ENCODE measurements around the gene INHA. TPM values are rescaled to one million over a fixed set of nuclear protein-coding genes. Genes with fewer than 3 reads are reported as not detected.
A peak's percentile ranks its signal among the peaks of the same experiment; 100 is the strongest.

The INHA gene, protein sequence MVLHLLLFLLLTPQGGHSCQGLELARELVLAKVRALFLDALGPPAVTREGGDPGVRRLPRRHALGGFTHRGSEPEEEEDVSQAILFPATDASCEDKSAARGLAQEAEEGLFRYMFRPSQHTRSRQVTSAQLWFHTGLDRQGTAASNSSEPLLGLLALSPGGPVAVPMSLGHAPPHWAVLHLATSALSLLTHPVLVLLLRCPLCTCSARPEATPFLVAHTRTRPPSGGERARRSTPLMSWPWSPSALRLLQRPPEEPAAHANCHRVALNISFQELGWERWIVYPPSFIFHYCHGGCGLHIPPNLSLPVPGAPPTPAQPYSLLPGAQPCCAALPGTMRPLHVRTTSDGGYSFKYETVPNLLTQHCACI
- not detected for total RNA-seq (ENCODE audit: unreplicated experiment)
- long read RNA-seq, partial matches to known transcripts = 0 of 1 reads
- long read RNA-seq, other reads (novel, unspliced or antisense) = 1 of 1 reads

DNA sequence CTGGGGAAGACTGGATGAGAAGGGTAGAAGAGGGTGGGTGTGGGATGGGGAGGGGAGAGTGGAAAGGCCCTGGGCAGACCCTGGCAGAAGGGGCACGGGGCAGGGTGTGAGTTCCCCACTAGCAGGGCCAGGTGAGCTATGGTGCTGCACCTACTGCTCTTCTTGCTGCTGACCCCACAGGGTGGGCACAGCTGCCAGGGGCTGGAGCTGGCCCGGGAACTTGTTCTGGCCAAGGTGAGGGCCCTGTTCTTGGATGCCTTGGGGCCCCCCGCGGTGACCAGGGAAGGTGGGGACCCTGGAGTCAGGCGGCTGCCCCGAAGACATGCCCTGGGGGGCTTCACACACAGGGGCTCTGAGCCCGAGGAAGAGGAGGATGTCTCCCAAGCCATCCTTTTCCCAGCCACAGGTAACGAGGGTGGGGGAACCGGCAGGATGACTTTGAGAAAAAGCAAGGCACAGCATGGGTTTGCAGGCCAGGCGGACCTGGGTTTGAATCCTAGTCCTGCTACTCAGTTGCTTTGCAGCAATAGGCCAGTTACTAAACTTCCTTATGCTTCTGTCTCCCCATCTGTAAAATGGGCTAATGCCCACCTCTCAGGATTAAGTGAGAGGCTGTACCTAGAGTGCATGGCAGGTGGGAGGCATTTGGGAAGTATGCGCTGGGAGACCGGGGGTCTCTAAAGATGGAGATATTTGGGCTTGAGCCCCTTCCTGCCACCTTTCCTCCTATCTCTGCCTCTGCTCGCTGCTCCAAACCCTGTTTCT lies at the start of gene INHA:
INHA (plus strand) TSS at position 74 of the 765 bp plus-strand sequence; CDS start at position 139, 65 bp downstream.
- H3K4me3 Mint-ChIP-seq (ENCODE audit: unreplicated experiment) = peak within 1 kb of the TSS; percentile 72
- TF ChIP-seq, protein P1, sequence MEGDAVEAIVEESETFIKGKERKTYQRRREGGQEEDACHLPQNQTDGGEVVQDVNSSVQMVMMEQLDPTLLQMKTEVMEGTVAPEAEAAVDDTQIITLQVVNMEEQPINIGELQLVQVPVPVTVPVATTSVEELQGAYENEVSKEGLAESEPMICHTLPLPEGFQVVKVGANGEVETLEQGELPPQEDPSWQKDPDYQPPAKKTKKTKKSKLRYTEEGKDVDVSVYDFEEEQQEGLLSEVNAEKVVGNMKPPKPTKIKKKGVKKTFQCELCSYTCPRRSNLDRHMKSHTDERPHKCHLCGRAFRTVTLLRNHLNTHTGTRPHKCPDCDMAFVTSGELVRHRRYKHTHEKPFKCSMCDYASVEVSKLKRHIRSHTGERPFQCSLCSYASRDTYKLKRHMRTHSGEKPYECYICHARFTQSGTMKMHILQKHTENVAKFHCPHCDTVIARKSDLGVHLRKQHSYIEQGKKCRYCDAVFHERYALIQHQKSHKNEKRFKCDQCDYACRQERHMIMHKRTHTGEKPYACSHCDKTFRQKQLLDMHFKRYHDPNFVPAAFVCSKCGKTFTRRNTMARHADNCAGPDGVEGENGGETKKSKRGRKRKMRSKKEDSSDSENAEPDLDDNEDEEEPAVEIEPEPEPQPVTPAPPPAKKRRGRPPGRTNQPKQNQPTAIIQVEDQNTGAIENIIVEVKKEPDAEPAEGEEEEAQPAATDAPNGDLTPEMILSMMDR (IDR thresholded peaks at IDR 0.05; ENCODE audit: partially characterized antibody, unreplicated experiment) = no peak
- no peaks in the 10 kb centered on the region for H3K36me3 Mint-ChIP-seq (ENCODE audit: unreplicated experiment)
- H3K27ac Mint-ChIP-seq (ENCODE audit: unreplicated experiment) = peak within 1 kb of the TSS; percentile 69
- no peak for DNase-seq
- peaks cover 22% of the 10 kb centered on the region for H3K4me1 Mint-ChIP-seq (ENCODE audit: low read depth, unreplicated experiment)
- peaks cover 14% of the 10 kb centered on the region for H3K27me3 Mint-ChIP-seq (ENCODE audit: unreplicated experiment)
- peaks cover 16% of the 10 kb centered on the region for H3K9me3 Mint-ChIP-seq (ENCODE audit: unreplicated experiment)

DNA sequence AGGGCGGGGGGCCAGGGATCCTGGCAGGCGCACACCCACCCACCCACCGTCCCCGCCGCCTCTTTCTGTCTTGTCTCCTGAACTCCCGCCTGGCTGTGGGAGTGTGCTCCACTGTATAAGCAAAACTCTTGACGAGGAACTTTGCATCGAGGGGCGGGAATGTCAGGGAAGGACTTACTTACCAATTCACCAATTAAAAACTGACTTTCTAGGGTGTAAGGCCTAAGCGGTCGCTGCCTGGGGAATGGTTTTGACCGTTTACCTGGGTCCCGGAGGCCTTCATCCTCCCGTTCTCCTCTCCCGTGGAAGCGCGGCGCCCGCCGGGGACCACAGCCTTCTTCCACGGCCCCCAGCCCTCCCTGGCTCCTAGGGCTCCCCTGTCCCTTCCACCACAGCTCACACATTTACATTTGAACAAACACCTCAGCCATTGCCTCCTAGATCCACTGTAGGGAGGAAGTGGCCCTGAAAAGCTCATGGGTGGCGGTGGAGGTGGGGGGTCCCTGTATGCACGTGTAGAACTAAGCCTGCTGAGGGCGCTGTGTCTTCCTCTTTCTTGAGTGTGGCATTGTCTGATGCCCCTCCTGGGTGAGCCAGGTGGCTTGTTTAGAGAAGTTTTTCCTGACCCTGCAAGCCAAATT lies 49.0 kb upstream of the INHA start:
- H3K9me3 Mint-ChIP-seq (ENCODE audit: unreplicated experiment) = peaks cover 5% of the 10 kb centered on the region
- H3K4me1 Mint-ChIP-seq (ENCODE audit: low read depth, unreplicated experiment) = peaks cover 46% of the 10 kb centered on the region
- TF ChIP-seq, protein P1 (IDR thresholded peaks at IDR 0.05; ENCODE audit: partially characterized antibody, unreplicated experiment) = peak; percentile 19
- H3K27ac Mint-ChIP-seq (ENCODE audit: unreplicated experiment) = no peak overlapping the region
- peaks cover 10% of the 10 kb centered on the region for H3K27me3 Mint-ChIP-seq (ENCODE audit: unreplicated experiment)
- H3K36me3 Mint-ChIP-seq (ENCODE audit: unreplicated experiment) = no peaks in the 10 kb centered on the region
- no peak for DNase-seq
- peak overlapping the region; percentile 30 for H3K4me3 Mint-ChIP-seq (ENCODE audit: unreplicated experiment)

DNA sequence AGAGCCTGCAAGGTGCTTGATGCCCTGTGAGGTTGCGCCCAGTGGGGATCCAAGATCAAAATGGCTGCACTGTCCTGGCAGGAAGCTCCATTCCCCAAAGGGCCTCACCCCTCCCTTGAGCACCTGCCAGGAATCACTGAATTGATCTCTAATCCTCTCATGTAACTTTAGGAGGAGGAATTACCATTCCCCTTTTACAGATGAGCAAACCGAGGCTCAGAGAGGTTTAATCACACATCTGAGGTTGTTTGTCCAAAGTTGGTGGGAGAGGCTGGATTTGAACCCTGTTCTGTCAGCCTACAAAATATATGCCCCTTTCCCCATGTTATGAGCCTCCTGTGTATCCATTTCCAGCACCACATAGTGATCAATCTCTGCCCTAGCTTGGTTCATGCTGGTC lies 47.3 kb upstream of the INHA start:
- Mint-ChIP-seq H3K27me3 (ENCODE audit: unreplicated experiment) (peaks cover 13% of the 10 kb centered on the region), H3K4me1 (ENCODE audit: low read depth, unreplicated experiment) (peaks cover 38% of the 10 kb centered on the region), H3K36me3 (ENCODE audit: unreplicated experiment) (no peaks in the 10 kb centered on the region), H3K27ac (ENCODE audit: unreplicated experiment) (no peak overlapping the region), H3K9me3 (ENCODE audit: unreplicated experiment) (peaks cover 5% of the 10 kb centered on the region), H3K4me3 (ENCODE audit: unreplicated experiment) (no peak overlapping the region)
- TF ChIP-seq, protein P1 (IDR thresholded peaks at IDR 0.05; ENCODE audit: partially characterized antibody, unreplicated experiment) = no peak
- DNase-seq = no peak

DNA sequence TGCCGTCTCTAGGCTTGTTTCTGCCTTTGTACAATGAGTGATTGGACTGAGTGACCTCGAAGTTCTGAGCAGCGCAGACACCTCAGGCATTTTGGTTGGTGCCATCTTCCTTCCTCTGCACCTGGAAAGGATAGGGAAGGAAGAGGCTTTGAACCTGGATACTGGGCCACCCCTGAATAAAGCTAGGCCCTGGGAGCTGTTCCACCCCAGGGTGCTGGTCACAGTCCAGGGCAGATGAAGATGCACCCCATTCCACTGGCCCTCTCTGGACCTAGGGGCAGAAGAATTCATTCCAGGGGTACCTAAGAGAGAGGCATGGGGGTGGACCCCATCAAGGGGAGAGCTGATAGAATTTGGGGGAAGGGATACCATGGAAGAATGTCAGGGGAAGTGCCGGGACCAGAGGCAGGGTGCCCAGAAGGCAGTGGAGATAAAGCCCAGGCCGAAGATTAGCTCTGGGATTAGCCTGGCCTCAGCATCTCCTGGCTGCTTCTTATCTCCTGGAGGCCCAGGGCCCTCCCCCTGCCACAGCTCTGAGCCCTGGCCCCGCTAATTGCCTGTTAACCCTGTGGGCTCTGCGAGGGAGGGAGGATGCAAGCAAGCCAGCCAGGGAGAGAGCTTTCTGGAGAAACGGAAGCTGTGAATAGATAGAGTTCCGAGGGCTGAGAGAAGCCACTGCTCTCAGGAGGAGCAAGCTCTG lies 46.4 kb upstream of the INHA start:
- Mint-ChIP-seq H3K4me1 (ENCODE audit: low read depth, unreplicated experiment) (peaks cover 33% of the 10 kb centered on the region), H3K27me3 (ENCODE audit: unreplicated experiment) (peaks cover 12% of the 10 kb centered on the region)

More for the DNA sequence above, 46.4 kb upstream of the INHA start:
- TF ChIP-seq, protein P1 (IDR thresholded peaks at IDR 0.05; ENCODE audit: partially characterized antibody, unreplicated experiment) = no peak
- peak; percentile 70 for DNase-seq
- peaks cover 5% of the 10 kb centered on the region for H3K9me3 Mint-ChIP-seq (ENCODE audit: unreplicated experiment)
- H3K36me3 Mint-ChIP-seq (ENCODE audit: unreplicated experiment) = no peaks in the 10 kb centered on the region
- peak overlapping the region; percentile 33 for H3K27ac Mint-ChIP-seq (ENCODE audit: unreplicated experiment)
- peak overlapping the region; percentile 73 for H3K4me3 Mint-ChIP-seq (ENCODE audit: unreplicated experiment)

All from glutamatergic neuron (in vitro differentiated cells).